ENCODE results near the gene MUTYH.

DNA sequence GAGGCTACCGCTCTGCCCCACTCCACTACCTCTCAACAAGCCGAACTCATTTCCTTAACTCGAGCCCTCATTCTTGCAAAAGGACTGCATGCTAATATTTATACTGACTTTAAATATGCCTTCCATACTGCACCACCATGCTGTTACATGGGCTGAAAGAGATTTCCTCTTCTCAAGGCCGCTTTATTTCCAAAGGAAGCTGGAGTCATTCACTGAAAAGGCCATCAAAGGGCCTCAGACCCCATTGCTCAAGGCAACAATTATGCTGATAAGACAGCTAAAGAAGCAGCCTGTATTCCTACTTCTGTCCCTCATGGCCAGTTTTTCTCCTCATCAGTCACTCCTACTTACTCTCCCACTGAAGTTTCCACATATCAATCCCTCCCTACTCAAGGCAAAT lies 20.5 kb downstream of the MUTYH start:
- TF ChIP-seq CTCF (IDR thresholded peaks at IDR 0.05) (no peak), POLR2A (IDR thresholded peaks at IDR 0.05) (no peak)

Measured in upper lobe of left lung (tissue), 4 donors.